Stimulated activated CD4-positive, alpha-beta T cell treated with anti-CD3 and anti-CD28 coated beads, Interleukin-1b, Interleukin-23, amount 100 ng/mL, for 4 hours (primary cell): ENCODE results near the gene PELI1.

ENCODE experiments used
- DNase-seq, 2 donors: peaks; one replicate each; pipeline ENCODE4 v3.0.0-alpha.2; 2020; ENCODE audit warnings: low read depth in 2 of 2

The PELI1 gene

DNA sequence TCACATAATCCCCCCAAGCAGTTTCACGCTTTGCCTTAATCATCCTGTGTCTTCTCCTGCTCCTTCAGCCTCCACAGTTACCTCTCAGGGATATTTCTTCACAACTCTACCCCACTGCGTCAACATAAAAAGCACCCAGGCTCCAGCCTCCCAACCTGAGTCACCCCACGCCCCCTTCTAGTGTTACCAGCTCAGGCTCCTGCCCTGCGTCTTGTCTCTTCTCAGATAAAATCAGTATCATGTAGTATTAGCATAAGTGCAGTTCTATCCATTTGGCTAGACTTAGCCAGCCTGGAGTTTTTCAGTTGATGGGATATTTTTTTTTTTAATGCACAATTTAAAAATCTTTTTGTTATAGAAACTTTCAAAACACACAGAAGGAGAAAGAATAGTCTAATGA, 9.6 kb upstream of the PELI1 start:
- DNase-seq: no peak

GRCh38 chr2:64151476-64151875, 7.3 kb upstream of the PELI1 start:
- DNase-seq: no peak

DNA sequence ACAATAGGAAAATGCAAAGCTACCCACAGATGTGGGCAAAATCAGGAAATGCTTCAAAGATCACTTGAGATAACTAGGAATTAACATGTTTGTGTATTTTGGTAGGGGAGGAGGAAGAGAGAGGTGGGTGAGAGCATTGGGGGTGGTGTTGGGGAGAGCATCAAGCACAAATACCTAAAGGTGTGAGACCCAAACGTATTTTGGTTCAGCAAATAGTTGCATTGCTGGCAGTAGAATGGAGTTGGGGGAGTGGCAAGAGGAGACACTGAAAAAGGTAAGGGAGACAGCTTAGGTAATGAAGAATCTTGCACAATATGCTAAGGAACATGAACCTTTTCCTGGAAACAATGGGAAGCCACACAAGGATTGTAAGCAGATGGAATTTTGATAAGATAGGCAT, 1.5 kb upstream of the PELI1 start:
- DNase-seq: no peak

GRCh38 chr2:64145119-64145518, 899 bp upstream of the PELI1 start:
- no peak for DNase-seq

- DNase-seq: peak in 1 of 2 donors; percentile 20
These were observed 807 bp downstream of the PELI1 start for GRCh38 chr2:64143169-64144056.

GRCh38 chr2:64142741-64143168, 1.5 kb downstream of the PELI1 start:
- no peak for DNase-seq

DNA sequence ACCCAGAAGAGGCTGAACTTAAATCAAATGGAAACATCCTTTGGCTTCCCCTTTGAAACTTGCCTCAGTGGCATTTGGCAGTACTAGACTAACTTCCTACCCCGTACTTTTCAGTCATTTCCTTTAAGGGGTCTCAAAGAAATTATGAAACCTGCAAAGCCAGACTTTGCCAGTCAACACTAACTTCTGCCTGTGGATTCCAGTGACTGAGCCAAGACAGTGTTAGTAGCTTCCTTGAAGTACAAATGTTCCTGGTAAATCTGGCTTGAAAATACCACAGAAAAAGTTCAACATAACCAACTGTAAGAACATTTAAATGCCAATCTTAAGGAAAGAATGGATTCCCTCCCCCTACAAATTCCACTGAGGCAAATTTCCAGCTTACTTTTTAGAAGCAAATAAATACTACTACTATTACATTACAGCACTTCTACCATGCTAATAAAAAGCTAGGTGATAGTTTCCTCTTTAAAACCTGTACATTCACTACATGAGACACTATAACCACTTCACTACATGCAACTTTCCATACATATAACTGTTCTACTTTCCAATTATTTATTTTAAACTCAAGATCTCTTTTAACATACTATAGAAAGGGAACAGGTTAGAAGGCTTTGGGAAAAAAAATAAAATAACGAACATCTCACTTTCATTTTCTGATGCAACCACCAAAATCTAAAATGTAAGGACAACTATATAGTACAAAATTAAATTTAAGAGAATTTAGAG, 2.4 kb downstream of the PELI1 start:
- DNase-seq: no peak

DNA sequence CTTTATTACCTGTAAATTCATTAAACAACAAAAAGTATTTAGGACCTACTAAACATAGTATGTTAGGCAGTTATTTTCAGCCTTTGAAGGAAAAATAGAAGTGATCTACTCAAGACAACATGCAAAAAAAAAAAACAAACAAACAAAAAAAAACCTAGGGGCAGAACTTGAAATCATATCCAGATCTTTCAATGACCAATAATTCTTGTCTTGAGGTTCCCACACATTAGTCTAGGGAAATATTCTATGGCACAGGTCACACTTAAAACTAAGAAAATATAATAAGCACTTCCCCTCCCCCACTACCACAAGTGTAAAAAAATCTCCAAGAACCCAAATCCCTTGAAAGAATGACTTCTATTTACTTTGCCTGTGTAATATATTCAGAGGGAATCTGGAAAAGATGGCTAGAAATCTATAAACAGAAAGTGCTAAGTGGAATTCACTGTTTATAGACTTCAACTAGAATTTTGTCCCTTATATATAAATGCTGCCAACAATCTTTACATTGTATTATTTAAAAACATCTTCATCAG, 3.5 kb downstream of the PELI1 start:
- no peak for DNase-seq

DNA sequence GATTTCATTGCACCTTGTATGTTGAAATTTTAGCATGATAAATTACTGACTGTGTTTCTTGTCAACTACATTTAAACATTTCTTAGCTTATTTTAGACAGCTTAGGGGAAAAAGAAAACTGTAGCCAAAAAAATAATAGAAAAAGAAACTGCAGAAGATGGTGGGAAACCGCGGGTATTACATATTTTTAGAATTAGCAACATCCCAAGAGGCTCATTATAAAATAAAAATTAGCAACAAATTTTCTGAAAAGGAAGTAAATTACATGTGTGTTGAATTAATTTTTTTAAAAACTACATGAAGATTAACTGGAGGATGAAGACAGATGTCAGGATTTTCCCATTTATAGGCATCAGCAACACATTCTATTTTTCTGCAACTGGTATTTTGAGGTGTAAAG, 4.3 kb downstream of the PELI1 start:
- DNase-seq: no peak

- DNase-seq: no peak
These were observed 6.2 kb downstream of the PELI1 start for GRCh38 chr2:64137996-64138395.

DNA sequence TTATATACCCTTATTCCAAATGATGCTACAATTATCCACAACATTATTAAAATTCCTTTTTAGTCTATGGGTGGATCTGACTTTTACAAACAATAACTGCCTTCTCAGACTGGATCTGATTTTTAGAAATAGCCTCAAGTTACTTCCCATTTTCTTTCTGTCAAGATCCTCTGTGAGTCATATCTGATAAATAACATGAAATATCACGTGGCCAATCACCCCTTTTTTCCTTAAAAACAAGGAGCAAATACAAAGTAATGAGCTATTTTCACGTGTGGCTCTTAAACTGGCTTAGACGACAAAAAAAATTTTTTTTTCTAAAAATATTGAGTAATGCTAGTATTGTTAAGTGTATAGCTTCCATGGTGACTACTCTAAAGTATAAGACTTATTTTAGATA, 6.7 kb downstream of the PELI1 start:
- DNase-seq: no peak

DNA sequence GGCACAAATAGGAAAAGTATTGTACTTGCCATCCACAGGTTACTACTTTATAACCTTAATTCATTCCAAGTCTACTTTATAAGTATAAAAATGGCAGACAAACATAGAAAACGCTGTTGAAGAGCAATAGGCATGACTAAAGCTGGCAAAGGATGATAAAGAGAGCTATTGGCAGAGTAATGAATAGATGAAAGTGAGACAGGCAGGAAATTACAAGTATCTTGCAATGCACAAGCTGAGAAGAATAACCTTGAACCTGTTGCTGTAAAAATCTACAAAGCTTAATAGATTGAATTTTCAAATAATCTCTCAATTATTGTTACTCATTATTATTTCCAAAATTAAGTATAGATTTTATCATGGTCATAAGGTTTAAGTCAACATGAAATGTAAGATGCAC, 8.8 kb downstream of the PELI1 start:
- no peak for DNase-seq

- no peak for DNase-seq
These were observed 9.4 kb downstream of the PELI1 start for GRCh38 chr2:64134813-64135212.

DNA sequence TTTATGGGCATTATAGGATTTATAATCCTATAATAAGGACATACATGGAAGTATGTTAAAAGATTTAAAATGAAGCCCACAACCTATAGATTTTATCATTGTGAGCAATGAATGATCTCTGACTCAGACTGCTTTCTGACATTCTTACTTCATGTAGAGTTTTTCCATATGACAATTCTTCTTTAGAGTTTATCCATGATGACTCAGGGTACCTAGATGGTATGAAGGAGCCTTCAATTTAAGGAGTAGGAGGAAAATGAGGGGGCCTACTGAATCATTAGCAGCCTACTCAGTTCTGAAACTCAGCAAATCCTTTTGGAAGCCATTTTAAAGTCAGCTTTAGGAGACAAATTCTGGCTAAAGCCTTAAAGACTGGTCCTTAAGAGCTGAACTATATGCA, 10.4 kb downstream of the PELI1 start:
- no peak for DNase-seq

DNA sequence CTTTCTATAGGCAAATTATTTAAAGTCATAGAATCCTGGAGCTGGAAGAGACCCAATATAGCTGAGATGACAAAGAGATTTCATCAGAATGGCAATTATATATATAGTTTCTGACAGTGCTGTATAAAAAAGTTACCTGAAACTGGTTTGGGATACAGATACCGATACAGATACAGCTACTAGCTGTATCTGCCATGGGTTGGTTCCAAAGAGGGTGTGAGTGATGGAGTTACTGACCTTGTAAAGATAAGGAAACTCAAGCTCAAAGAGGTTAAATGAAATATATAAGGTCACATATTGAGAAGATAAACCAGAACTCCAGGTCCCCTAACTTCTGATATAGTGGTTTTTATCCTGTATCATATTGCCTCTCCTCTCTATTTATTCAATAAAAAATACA, 10.9 kb downstream of the PELI1 start:
- DNase-seq: no peak

DNA sequence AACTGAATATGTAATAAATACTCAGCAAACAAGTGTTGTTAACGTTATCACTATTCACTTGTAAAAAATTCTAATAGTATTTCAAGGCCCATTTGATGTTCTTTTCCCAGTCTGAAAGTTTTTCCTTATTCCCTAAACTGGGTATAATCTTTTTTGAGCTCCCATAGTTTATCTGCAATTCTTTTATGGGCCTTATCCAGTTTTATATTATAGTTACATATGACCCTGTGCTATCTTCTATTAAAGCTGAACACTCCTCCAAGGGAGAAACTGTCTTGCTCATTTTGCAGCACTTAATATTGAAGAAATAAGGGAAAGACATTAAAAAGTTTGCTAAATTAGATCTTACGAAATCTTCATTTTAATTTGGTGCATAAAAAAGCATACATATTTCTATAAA, 13.9 kb downstream of the PELI1 start:
- no peak for DNase-seq

DNA sequence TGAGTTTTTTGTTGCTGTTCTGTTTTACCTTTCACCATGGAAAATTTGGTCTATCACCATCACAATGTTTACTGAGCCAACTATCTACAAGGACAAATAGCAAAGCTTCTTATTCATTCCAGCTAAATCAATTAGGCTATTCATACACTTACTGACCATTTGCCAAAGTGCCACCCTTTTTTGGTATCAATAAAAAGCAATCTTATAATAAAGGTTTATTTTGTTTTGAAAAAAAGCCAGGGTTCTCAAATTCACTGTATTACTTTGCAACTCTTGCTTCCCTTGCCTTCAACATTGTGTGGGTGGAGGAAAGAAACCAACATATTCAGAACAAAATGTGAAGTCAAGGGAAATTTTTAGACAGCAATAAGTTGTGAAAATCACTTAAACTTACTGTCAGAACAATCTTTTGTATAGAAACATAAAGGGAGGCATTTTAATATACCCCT, 15.3 kb downstream of the PELI1 start:
- DNase-seq: no peak

- DNase-seq: no peak
These were observed 15.8 kb downstream of the PELI1 start for GRCh38 chr2:64128406-64128805.

DNA sequence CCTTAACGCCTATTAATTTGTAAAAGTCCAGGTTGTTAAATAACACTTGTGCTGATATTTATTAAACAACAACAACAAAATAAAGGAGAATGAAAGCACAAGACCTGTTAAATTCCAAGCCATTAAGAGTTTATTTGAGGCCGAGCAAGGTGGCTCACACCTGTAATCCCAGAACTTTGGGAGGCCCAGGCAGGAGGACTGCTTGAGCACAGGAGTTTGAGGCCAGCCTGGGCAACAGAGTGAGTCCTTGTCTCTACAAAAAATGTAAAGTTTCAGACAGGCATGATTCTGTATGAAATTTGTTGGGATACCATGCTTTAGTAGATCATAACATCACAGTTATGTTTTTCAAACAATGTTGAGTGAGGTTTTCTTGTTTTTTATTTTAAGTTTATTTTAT, 17.1 kb downstream of the PELI1 start:
- no peak for DNase-seq

DNA sequence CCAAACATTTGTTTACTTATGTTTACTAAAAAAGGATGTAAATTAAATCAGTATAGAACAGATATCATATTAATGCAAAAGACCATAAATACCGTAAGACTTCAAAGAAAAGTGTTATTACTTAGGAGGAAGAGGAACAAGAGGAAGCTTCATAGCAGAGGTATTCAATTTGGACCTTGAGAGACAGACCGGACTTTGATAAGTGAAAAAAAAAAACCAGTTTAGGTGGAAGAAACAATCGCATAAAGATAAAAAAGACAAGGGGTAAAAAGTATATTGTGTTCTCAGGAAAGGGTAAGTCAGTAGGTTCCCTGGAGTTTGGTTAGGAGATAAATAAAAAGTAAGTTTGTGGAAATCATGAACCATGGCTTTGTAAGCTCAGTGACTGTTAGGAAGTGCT, 17.6 kb downstream of the PELI1 start:
- DNase-seq: no peak

GRCh38 chr2:64124571-64124970, 19.6 kb downstream of the PELI1 start:
- DNase-seq: no peak

- DNase-seq: no peak
These were observed 20.1 kb downstream of the PELI1 start for GRCh38 chr2:64124168-64124567.

DNA sequence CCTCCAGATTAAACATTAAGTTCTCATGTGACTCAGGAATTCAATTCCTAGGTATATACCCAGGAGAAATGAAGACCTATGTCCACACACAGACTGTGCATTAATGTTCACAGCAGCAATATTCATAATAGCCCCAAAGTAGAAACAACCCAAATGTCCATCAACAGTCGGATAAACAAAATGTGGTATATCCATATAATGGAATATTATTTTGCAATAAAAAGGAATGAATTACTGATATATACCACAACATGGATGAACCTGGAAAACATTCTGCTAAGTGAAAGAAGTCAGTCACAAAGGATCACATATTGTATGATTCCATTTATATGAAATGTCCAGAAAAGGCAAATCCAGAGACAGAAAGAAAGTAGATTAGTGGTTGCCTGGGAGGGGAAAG, 20.5 kb downstream of the PELI1 start:
- no peak for DNase-seq
